ENCODE measurements around the gene CHIC2.

Gene CHIC2

GRCh38 chr4:54006755-54007154, 57.6 kb downstream of the CHIC2 start:
- no peak for DNase-seq (ENCODE audit: low read depth in 2 of 2)

GRCh38 chr4:54005475-54005874, 58.9 kb downstream of the CHIC2 start:
- DNase-seq (ENCODE audit: low read depth in 2 of 2): no peak

- DNase-seq (ENCODE audit: low read depth in 2 of 2): no peak
Observed at GRCh38 chr4:54004463-54004862, 59.9 kb downstream of the CHIC2 start.

GRCh38 chr4:54001668-54002365, 62.6 kb downstream of the CHIC2 start:
- no peak for DNase-seq (ENCODE audit: low read depth in 2 of 2)

- no peak for DNase-seq (ENCODE audit: low read depth in 2 of 2)
Observed at GRCh38 chr4:53997898-53998297, 66.5 kb downstream of the CHIC2 start.

GRCh38 chr4:53994382-53995102, 69.9 kb downstream of the CHIC2 start:
- DNase-seq (ENCODE audit: low read depth in 2 of 2): no peak

GRCh38 chr4:53992785-53993184, 71.6 kb downstream of the CHIC2 start:
- DNase-seq (ENCODE audit: low read depth in 2 of 2): no peak

GRCh38 chr4:53991821-53992220, 72.6 kb downstream of the CHIC2 start:
- DNase-seq (ENCODE audit: low read depth in 2 of 2): no peak

GRCh38 chr4:53990641-53991040, 73.8 kb downstream of the CHIC2 start:
- DNase-seq (ENCODE audit: low read depth in 2 of 2): no peak

GRCh38 chr4:53987761-53988171, 76.6 kb downstream of the CHIC2 start:
- no peak for DNase-seq (ENCODE audit: low read depth in 2 of 2)

GRCh38 chr4:53986062-53986461, 78.3 kb downstream of the CHIC2 start:
- DNase-seq (ENCODE audit: low read depth in 2 of 2): no peak

GRCh38 chr4:53981567-53981966, 82.8 kb downstream of the CHIC2 start:
- DNase-seq (ENCODE audit: low read depth in 2 of 2): no peak

- DNase-seq (ENCODE audit: low read depth in 2 of 2): no peak
Observed at GRCh38 chr4:53981066-53981465, 83.3 kb downstream of the CHIC2 start.

- no peak for DNase-seq (ENCODE audit: low read depth in 2 of 2)
Observed at GRCh38 chr4:53974561-53974960, 89.8 kb downstream of the CHIC2 start.

- DNase-seq (ENCODE audit: low read depth in 2 of 2): peak in 1 of 2 experiments; percentile 15
Observed at GRCh38 chr4:53967986-53968385, 96.4 kb downstream of the CHIC2 start.

- DNase-seq (ENCODE audit: low read depth in 2 of 2): no peak
Observed at GRCh38 chr4:53963781-53964180, 100.6 kb downstream of the CHIC2 start.

GRCh38 chr4:53963336-53963735, 101.1 kb downstream of the CHIC2 start:
- DNase-seq (ENCODE audit: low read depth in 2 of 2): no peak

- DNase-seq (ENCODE audit: low read depth in 2 of 2): peak; percentile 71 to 72
Observed at GRCh38 chr4:53962516-53963225, 101.7 kb downstream of the CHIC2 start.

GRCh38 chr4:53961351-53961750, 103.1 kb downstream of the CHIC2 start:
- DNase-seq (ENCODE audit: low read depth in 2 of 2): no peak

GRCh38 chr4:53960843-53961242, 103.6 kb downstream of the CHIC2 start:
- DNase-seq (ENCODE audit: low read depth in 2 of 2): no peak

All from fibroblast of skin of left quadriceps (primary cell).